Stimulated activated naive CD8-positive, alpha-beta T cell treated with anti-CD3 and anti-CD28 coated beads, Interleukin-15, Interleukin-2, amounts not matched to agents 100 U/mL and 50 U/mL, for 24 hours (primary cell): ENCODE data around the gene SCAPER.
"Not testable (repeated sequence)": the region's sequence is repeated elsewhere in the genome, so short reads cannot be mapped to it uniquely, and the experiment has no call there.

Experiments
- ATAC-seq: fragments of 150-1000 bp; cut with Tn5 transposase; one replicate; pipeline ENCODE4 v1.10.0; 2021
- DNase-seq: peaks from one replicate; pipeline ENCODE4 v3.0.0; 2021

The SCAPER gene

GRCh38 chr15:76320012-76320411 lies 585.1 kb downstream of the SCAPER start:
- DNase-seq = no peak
- ATAC-seq = no peak

- no peak for ATAC-seq
Measured at GRCh38 chr15:76313731-76314130, 591.4 kb downstream of the SCAPER start.

GRCh38 chr15:76313175-76313567 lies 592.0 kb downstream of the SCAPER start:
- ATAC-seq, DNase-seq: not testable (repeated sequence)

More at GRCh38 chr15:76313731-76314130, 591.4 kb downstream of the SCAPER start:
- no peak for DNase-seq

DNA sequence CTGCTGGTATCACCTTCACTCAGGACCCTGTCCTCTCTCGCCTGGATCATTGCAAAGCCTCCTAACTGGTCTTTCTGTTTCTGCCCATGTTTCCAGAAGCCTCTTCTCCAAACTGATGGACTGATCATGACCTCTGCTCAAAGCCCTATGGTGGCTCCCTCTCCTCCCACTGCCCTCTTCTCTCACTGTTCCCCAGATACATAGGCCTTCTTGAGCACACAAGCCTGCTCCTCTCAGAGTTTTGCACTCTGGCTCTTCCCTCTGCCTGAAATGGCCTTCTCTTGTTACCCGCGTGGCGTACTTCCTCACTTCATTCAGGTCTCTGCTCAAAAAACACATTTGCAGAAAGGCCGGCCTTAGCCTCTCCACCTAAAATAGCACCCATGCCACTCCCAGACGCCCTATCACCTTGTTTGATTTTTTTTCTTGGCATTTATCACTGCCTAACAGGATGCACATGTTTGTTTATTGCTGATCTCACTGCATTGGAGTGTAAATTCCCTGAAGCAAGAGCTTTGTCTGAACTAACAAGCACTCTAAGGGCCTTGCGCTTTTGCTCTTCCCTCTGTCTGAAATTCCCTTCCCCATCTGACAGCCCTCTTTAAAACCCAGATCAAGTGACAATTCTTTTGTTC lies 592.5 kb downstream of the SCAPER start:
- ATAC-seq = no peak

DNA sequence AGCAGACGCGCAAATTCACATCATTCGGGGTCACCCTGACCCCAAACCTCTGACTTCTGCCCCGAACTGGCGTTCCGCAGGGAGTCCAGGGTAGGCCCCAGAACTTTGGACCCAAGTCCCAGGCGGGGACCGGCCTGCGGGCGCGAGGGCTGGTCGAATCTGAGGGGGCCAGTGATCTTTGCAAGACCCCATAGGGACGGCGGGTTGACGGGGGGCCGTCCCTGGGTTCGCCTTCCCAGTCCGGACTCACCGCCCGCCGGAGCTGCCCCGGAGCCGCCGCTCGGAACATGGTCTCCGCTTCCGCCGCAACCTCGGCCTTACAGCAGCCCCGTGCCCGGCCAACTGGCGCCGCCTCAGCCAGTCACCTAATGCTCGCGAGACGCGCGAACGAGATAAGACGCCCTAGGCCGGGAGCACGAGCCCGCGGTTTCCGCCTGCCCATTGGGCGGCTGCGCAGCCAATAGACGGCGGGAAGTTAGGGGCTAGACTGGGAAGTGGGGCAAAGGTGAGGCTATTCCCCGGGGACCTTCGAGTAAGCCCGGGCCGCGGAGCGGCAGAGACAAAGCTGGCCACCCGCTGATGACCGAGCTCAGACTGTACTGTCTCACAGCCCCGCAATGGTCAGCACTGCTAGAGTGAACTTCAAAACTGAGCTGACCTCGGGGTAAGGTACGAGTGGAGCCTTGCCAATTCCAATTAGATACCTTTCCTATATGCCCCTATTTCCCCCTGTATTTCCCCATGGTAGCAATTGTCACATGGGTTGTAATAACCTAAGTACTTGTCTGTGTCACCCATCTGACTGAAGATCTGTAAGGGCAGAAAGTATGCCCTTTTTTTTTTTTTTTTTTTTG lies 593.8 kb downstream of the SCAPER start, which contains the start of gene ETFA:
Gene ETFA (minus strand): TSS at position 370 of the 854 bp plus-strand sequence. CDS start 81 bp downstream, at position 289.
- peak; percentile 100 for ATAC-seq
- DNase-seq = peak; percentile 96

More for the DNA sequence above, 592.5 kb downstream of the SCAPER start:
- no peak for DNase-seq

- DNase-seq (peak; percentile 30), ATAC-seq (peak; percentile 1)
Measured at GRCh38 chr15:76310475-76311099, 594.6 kb downstream of the SCAPER start.

DNA sequence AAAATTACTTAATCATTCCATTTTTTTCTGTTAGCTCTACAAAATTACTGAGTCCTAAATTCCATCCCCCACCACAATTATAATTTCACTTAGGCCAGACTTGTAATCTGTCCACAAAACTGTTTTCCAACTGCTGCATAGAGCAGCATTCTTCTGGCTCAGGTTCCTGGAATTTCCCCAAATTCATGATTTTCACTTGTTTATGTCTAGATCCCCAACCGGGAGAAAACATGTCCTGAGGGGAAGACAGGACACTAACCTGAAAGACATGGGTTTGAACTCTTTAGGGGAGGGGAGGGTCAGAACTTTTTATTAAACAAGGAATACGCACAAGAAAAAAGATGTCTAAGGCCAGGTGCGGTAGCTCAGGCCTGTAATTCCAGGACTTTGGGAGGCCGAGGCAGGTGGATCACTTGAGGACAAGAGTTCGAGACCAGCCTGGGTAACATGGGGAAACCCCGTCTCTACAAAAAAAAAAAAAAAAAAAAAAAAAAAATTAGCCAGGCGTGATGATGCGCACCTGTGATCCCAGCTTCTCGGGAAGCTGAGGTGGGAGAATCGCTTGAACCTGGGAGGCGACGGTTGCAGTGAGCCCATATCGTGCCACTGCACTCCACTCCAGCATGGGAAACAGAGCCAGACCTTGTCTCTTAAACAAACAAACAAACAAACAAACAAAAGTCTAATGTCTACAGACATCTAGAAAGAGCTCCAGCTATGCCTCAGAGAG lies 595.4 kb downstream of the SCAPER start:
- no peak for ATAC-seq
- DNase-seq = no peak

DNA sequence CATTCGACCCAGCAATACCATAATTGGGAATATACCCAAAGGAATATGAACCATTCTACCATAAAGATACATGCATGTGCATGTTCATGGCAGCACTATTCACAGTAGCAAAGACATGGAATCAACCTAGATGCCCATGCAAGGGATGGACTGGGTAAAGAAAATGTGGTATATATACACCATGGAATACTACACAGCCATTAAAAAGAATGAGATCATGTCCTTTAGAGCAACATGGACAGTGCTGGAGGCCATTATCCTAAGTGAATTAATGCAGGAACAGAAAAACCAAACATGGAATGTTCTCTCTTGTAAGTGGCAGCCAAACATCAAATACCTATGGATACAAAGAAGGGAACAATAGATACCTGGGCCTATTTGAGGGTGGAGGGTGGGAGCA lies 601.2 kb downstream of the SCAPER start:
- DNase-seq (no peak), ATAC-seq (no peak)

- ATAC-seq = no peak
- DNase-seq = no peak
Measured at GRCh38 chr15:76299786-76300185, 605.4 kb downstream of the SCAPER start.

DNA sequence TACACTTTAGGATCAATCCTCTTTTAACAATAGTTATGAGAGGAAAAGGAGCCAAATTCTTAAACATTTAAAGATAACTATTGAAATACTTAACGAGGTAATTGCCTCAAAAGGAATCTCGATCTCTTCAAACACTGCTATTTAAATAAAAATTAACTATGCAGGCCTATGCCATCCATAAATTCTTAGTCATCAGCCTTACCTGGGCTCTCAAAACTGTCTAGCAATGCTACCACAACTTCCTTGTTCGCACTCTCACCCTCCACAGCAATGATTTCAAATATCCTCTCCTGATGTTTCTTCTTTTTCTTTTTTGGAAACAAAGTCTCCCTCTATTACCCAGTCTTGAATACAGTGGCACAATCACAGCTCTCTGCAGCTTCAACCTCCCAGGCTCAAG lies 606.2 kb downstream of the SCAPER start:
- DNase-seq (no peak), ATAC-seq (no peak)

DNA sequence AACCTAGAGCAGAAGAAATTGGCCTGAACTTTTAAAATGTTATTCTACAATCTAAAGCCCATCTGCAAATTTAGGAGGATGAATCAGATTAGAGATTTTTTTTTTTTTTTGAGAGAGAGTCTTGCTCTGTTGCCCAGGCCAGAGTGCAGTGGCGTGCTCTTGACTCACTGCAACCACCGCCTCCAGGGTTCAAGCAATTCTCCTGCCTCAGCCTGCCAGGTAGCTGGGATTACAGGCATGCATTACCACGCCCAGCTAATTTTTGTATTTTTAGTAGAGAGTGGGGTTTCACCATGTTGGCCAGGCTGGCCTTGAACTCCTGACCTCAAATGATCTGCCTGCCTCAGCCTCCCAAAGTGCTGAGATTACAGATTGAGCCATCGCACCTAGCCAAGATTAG lies 607.2 kb downstream of the SCAPER start:
- not testable (repeated sequence) for DNase-seq, ATAC-seq
